GM18508 (cell line): ENCODE measurements around the gene DSG4.
"Not testable (repeated sequence)": the region's sequence is repeated elsewhere in the genome, so short reads cannot be mapped to it uniquely, and the experiment has no call there.

Experiments used
- ATAC-seq: cut with Tn5 transposase; IDR thresholded peaks from one replicate; pipeline ENCODE4 v1.9.1; 2021; ENCODE audit warnings: moderate number of reproducible peaks; ENCODE audit not compliant: insufficient read depth, unreplicated experiment

Gene DSG4

GRCh38 chr18:31376477-31376876 lies at the start of gene DSG4:
DSG4 (plus strand) TSS chr18:31376777; CDS start chr18:31376912, 135 bp downstream.
- no peak for ATAC-seq

GRCh38 chr18:31329787-31330438 lies 46.7 kb upstream of the DSG4 start:
- no peak for ATAC-seq

GRCh38 chr18:31343454-31343853 lies 33.1 kb upstream of the DSG4 start:
- no peak for ATAC-seq

GRCh38 chr18:31353336-31353735 lies 23.2 kb upstream of the DSG4 start:
- not testable (repeated sequence) for ATAC-seq

- no peak for ATAC-seq
Observed at GRCh38 chr18:31354990-31355389, 21.6 kb upstream of the DSG4 start.

- no peak for ATAC-seq
Observed at GRCh38 chr18:31356025-31356424, 20.6 kb upstream of the DSG4 start.

GRCh38 chr18:31364190-31364589 lies 12.4 kb upstream of the DSG4 start:
- no peak for ATAC-seq

- no peak for ATAC-seq
Observed at GRCh38 chr18:31369478-31369877, 7.1 kb upstream of the DSG4 start.

- ATAC-seq = no peak
Observed at GRCh38 chr18:31371989-31372388, 4.6 kb upstream of the DSG4 start.

- no peak for ATAC-seq
Observed at GRCh38 chr18:31373641-31374040, 2.9 kb upstream of the DSG4 start.

GRCh38 chr18:31380912-31381311 lies 4.3 kb downstream of the DSG4 start:
- ATAC-seq = no peak

- ATAC-seq = no peak
Observed at GRCh38 chr18:31382107-31382506, 5.5 kb downstream of the DSG4 start.

- ATAC-seq = no peak
Observed at GRCh38 chr18:31386741-31387140, 10.2 kb downstream of the DSG4 start.

- ATAC-seq = no peak
Observed at GRCh38 chr18:31393286-31393685, 16.7 kb downstream of the DSG4 start.

- no peak for ATAC-seq
Observed at GRCh38 chr18:31396796-31397612, 20.4 kb downstream of the DSG4 start.

GRCh38 chr18:31398191-31398590 lies 21.6 kb downstream of the DSG4 start:
- ATAC-seq = no peak

GRCh38 chr18:31399306-31400032 lies 22.9 kb downstream of the DSG4 start:
- no peak for ATAC-seq

GRCh38 chr18:31401156-31402025 lies 24.8 kb downstream of the DSG4 start:
- ATAC-seq = no peak

GRCh38 chr18:31402026-31402373 lies 25.4 kb downstream of the DSG4 start:
- ATAC-seq = no peak

GRCh38 chr18:31403409-31403808 lies 26.8 kb downstream of the DSG4 start:
- no peak for ATAC-seq
